GM10266 (cell line): ENCODE data around the gene UNC80.

Source experiments
- DNase-seq: peaks from one replicate; pipeline ENCODE4 v3.0.0; 2012; ENCODE audit errors: extremely low spot score
- CTCF ChIP-seq: IDR thresholded peaks from 2 replicates; pipeline ENCODE4 v1.5.1; 2012; ENCODE audit warnings: mild to moderate bottlenecking, low read depth; ENCODE audit not compliant: control insufficient read depth, insufficient read depth; ENCODE audit errors: missing control alignments

The UNC80 gene

GRCh38 chr2:209942936-209943605, 171.4 kb downstream of the UNC80 start:
- no peak for DNase-seq
- no peak for TF ChIP-seq CTCF

DNA sequence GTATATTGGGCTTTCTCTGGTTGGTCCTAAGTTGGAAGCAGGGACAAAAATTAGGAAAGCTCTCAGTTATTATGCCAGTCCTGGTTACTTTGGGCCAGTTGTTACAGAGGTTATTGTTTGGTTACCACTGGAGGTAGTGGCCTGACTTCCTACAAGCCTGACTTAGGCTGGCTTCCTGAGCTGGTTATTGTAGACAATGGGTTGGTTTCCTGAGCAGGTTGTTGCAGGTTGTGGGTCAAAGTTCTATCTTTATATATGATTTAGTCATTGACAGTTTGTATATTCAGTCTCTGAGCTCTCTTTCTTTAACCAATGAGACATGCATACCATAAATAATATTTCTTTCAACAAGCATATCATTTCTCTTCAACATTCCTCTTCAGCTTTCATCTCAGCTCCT, 172.1 kb downstream of the UNC80 start:
- no peak for DNase-seq
- no peak for TF ChIP-seq CTCF

- TF ChIP-seq CTCF, result no peak
- no peak for DNase-seq
Measured at GRCh38 chr2:209946539-209946938, 174.9 kb downstream of the UNC80 start.

- DNase-seq, result no peak
- no peak for TF ChIP-seq CTCF
Measured at GRCh38 chr2:209956271-209956670, 184.6 kb downstream of the UNC80 start.

GRCh38 chr2:209958016-209958415, 186.4 kb downstream of the UNC80 start:
- no peak for TF ChIP-seq CTCF
- no peak for DNase-seq

DNA sequence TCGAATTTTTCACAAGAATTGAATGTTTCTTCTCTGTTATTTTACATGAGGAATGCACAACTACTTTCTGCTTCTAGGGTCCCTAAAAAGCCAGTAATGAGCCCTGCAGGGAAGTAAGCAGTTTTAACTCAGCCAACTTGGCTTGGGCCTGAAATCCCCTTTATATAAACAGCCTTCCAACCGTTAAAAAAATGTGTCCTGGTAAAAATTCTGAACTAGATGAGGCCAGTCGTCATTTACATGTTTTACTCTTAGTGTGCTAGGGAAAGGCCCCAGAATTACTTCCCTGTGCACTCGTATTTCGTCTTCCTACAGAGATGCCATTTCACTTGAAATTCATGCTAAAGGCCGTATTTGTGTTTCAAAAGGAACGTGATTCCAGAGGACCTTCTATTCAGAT, 188.4 kb downstream of the UNC80 start:
- no peak for TF ChIP-seq CTCF
- no peak for DNase-seq

DNA sequence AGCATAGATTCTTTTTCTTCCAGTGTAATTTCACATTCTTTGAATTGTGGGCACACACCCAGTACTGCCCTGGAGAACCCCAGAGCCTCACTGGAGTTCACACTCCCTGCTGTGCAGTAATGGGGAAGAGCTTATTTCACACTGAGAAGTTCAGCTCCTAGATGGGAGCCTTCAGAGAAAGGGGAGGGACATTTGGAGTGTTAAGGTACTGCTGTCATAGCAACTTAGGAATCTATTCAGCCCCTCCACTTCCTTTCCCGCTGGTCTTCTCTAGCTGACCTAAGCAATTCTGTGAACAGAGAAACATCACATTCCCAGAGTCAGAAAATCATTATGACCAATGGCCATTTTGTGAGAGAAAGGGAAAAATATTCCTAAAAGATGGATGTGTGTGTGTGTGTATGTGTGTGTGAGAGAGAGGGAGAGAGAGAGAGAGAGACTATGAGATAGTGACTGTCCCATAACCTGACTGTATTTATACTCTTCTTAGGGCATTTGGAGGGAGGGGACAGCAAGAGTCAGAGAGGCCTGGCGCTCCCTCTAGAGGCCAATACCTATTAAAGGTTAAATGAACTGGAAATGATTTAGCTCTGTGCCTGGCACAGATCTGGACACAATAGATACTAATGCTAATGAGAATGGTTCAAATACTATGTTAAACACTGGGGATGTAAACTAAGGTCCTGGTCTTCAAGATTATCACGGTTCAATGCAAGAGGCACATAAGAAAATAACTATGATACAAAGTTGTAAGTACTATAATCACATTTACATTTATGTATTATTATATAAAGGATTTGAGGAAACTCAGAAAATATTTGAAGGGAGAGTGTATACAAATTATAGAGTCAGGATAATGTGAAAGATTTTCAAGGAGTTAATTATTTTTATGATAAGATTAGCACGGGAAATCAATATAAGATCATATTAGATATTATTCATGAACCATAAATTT, 189.3 kb downstream of the UNC80 start:
- peak; percentile 72 for TF ChIP-seq CTCF
- DNase-seq, result peak; percentile 43
